Occipital lobe (tissue), 2 donors: ENCODE data around the gene PCSK2. TPM values are rescaled to one million over a fixed set of nuclear protein-coding genes. Genes with fewer than 3 reads are reported as not detected.

Experiments
- DNase-seq: peaks from one replicate; lab custom pipeline; 2025; lab: John Stamatoyannopoulos, UW
- total RNA-seq: library from RNA; depleted of rRNA; stranded (reverse); fragments of >200 nt; gene quantifications from one replicate; pipeline ENCODE4 v1.2.3, GENCODE V29; 2014

The PCSK2 gene
- total RNA-seq, 1 donor from 2014 or later = 37.9 TPM

- DNase-seq = no peak
Observed at GRCh38 chr20:17471606-17472187, 244.9 kb downstream of the PCSK2 start.

- DNase-seq = no peak
Observed at GRCh38 chr20:17473659-17474058, 246.8 kb downstream of the PCSK2 start.

GRCh38 chr20:17479063-17479657, 252.3 kb downstream of the PCSK2 start:
- no peak for DNase-seq

- DNase-seq = no peak
Observed at GRCh38 chr20:17480696-17481095, 253.9 kb downstream of the PCSK2 start.

GRCh38 chr20:17481661-17482060, 254.8 kb downstream of the PCSK2 start:
- no peak for DNase-seq

GRCh38 chr20:17482536-17482935, 255.7 kb downstream of the PCSK2 start:
- DNase-seq = no peak

GRCh38 chr20:17485017-17485416, 258.2 kb downstream of the PCSK2 start:
- no peak for DNase-seq

GRCh38 chr20:17488916-17489600, 262.2 kb downstream of the PCSK2 start:
- no peak for DNase-seq

GRCh38 chr20:17490501-17490900, 263.7 kb downstream of the PCSK2 start:
- no peak for DNase-seq

GRCh38 chr20:17491041-17491440, 264.2 kb downstream of the PCSK2 start:
- DNase-seq = no peak

GRCh38 chr20:17491488-17491887, 264.6 kb downstream of the PCSK2 start:
- DNase-seq = no peak

GRCh38 chr20:17493173-17493572, 266.3 kb downstream of the PCSK2 start:
- DNase-seq = no peak

- DNase-seq = no peak
Observed at GRCh38 chr20:17494201-17494600, 267.4 kb downstream of the PCSK2 start.

- no peak for DNase-seq
Observed at GRCh38 chr20:17495826-17496225, 269.0 kb downstream of the PCSK2 start.

- no peak for DNase-seq
Observed at GRCh38 chr20:17497821-17498580, 271.2 kb downstream of the PCSK2 start.

- DNase-seq = no peak
Observed at GRCh38 chr20:17498641-17499040, 271.8 kb downstream of the PCSK2 start.

- no peak for DNase-seq
Observed at GRCh38 chr20:17499041-17499440, 272.2 kb downstream of the PCSK2 start.

- DNase-seq = no peak
Observed at GRCh38 chr20:17500271-17500670, 273.4 kb downstream of the PCSK2 start.

- no peak for DNase-seq
Observed at GRCh38 chr20:17500826-17501225, 274.0 kb downstream of the PCSK2 start.

GRCh38 chr20:17501701-17502100, 274.9 kb downstream of the PCSK2 start:
- DNase-seq = no peak

- no peak for DNase-seq
Observed at GRCh38 chr20:17502105-17502504, 275.3 kb downstream of the PCSK2 start.
